Measurements from ENCODE around the gene CLDN3.
"Not testable (repeated sequence)": the region's sequence is repeated elsewhere in the genome, so short reads cannot be mapped to it uniquely, and the experiment has no call there.

Gene CLDN3

DNA sequence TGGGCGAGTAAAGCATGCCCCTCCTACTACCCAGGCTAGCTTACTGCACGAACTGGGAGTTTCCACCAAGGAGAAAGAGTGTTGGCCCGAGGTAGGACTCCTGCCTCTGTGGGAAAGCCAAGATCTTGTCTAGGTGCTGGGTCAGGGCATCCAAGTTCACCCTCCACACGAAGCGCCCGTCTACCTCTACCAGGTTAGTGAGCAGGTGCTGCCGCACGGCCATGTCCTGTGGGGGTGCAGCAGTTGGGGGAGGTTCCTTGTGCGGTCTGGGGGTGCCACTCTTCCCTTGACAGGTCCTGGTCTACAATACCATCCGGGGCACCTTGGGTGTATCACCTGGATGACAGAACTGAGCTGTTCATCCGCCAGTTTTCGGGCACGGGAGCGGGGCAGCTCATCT is 33.2 kb downstream of the CLDN3 start:
- DNase-seq (ENCODE audit: low read depth): no peak

DNA sequence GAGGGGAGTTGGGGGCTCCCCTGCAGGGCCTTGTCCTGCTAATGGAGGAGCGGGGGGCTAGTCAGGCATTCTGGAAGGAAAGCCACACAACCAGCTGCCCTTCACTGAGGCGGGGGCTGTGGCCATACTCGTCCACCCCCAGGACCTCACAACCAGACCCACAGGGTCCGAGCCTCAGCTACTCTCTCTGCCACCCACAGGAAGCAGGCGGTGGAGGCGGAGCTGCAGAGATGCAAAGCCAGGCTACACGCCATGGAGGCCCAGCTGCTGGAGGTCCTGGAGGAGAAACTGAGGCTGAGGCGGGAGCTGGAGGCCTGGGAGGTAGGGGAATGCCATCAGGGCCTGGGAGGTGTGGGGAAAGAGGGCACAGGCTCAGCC is 34.6 kb downstream of the CLDN3 start:
- no peak for DNase-seq (ENCODE audit: low read depth)

DNA sequence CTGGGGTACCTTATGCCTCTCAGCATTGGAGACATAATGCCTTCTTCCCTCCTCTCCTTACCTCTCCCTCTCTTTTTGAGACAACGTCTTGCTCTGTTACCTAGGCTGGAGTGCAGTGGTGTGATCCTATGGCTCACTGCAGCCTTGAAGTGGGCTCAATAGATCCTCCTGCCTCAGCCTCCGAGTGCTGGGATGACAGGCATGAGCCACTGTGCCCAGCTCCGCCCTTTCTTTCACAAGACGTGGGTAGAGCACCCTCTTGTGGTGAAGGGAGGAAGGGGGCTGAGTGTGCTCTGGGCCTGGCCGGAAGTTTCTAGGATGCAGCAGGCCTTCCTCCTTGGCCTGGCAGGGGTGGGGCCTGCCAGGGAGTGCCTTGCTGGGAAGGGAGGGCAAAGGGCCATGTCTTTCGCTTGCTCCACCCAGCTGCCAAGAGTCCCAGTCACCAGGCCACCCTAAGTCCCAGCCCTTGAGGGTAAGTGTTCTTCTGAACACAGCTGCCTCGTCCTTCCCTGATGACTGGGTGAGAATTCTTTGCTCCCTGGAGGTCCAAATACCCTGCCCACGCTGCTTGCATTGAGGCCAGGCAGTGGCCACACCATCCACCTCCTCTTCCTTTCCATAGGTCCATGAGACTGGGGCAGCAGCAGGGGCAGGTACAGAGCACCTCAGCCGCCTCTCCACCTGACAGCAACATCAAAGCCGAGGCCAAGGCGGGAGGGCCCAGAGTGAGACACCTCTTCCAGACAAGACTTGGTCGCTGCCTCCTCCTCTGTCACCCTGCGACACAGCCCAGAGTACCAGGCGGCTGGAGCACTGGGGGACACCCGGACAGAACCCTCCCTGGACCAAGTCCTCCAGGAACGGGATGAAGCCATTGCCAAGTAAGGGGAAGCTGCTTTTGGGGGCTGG is 35.2 kb downstream of the CLDN3 start:
- peak; percentile 75 for DNase-seq (ENCODE audit: low read depth)

DNA sequence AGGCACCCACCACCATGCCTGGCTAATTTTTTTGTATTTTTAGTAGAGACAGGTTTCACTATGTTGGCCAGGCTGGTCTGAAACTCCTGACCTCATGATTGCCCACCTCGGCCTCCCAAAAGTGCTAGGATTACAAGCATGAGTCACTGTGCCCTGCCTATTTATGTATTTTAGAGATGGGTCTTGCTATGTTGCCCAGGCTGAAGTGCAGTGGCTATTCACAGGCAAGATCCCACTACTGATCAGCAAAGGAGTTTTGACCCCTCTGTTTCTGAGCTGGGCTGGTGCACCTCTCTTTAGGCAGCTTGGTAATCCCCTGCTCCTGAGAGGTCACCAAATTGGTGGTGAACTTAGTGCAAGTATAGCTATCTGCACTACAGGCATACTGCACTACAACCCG is 37.7 kb downstream of the CLDN3 start:
- no peak for DNase-seq (ENCODE audit: low read depth)

DNA sequence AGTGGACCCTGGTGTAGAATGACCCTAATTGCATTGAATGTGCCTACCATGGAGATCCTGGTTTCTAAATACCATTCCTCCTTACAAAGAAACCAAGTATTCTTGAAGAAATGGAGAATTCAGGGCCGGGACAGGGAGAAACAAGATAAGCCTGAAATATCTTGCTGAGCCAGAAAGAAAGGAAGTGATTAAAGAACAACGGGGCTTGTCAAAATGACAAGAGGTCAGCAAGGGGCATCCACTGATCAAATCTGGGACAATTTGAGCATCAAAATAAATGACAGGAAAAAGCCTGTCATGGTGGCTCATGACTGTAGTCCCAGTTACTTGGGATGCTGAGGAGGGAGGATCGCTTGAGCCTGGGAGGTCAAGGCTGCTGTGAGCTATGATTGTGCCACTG is 39.6 kb downstream of the CLDN3 start:
- DNase-seq (ENCODE audit: low read depth): no peak

DNA sequence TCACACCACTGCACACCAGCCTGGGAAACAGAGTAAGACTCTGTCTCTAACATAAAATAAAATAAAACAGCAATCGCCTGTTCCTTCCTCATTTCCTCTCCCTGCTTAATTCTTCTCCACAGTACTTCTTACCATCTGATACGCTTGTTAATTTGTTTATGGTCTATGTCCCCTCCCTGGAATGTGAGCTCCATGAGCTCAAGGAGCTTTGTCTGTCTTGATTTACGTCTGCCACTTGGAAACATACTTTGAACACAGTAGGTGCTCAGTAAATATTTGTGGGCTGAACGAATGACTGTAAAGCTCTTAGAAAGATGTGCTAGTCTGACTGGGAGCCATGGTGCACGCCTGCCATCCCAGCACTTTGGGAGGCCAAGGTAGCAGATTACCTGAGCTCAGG is 41.5 kb downstream of the CLDN3 start:
- no peak for DNase-seq (ENCODE audit: low read depth)

- DNase-seq (ENCODE audit: low read depth): no peak
Measured at GRCh38 chr7:73727952-73728351, 42.1 kb downstream of the CLDN3 start.

GRCh38 chr7:73726083-73726466 is 44.0 kb downstream of the CLDN3 start:
- no peak for DNase-seq (ENCODE audit: low read depth)

DNA sequence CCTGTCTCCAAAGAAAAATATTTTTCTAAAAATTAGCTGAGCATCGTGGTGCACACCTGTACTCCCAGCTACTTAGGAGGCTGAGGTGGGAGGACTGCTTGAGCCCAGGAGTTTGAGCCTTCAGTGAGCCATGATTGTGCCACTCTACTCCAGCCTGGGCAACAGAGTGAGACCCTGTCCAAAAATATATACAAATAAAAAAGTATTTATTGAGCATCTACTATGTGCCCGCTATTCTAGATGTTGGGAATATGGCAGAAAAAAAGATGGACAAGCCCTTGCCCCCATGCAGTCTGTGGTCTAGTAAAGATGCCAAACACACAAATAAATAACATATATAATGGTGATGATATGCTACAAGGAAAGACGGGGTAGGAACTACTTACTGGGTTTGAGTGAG is 46.3 kb downstream of the CLDN3 start:
- DNase-seq (ENCODE audit: low read depth): no peak

- no peak for DNase-seq (ENCODE audit: low read depth)
Measured at GRCh38 chr7:73722785-73723184, 47.3 kb downstream of the CLDN3 start.

GRCh38 chr7:73722182-73722581 is 47.9 kb downstream of the CLDN3 start:
- DNase-seq (ENCODE audit: low read depth): not testable (repeated sequence)

DNA sequence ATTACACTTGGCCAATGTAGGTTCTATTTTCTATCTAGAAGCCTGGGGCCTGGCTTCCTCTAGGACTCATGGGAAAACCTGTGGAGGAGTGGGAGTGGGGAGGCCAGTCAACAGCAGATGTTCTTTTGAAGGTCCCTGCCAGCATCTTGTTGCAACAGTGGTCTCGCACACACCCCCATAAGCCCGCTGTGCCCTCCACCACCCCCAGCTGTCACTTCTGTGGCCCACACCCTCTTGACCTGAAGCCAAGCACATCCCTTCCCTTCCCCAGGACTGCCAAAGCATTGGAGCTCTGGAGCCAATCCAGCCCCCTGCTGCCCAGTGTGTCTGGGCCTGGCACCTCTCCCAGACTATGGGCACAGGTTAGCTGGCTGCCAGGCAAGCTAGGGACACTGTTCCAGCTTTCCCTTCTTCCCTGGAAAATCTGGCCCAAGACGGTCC is 48.7 kb downstream of the CLDN3 start:
- no peak for DNase-seq (ENCODE audit: low read depth)

DNA sequence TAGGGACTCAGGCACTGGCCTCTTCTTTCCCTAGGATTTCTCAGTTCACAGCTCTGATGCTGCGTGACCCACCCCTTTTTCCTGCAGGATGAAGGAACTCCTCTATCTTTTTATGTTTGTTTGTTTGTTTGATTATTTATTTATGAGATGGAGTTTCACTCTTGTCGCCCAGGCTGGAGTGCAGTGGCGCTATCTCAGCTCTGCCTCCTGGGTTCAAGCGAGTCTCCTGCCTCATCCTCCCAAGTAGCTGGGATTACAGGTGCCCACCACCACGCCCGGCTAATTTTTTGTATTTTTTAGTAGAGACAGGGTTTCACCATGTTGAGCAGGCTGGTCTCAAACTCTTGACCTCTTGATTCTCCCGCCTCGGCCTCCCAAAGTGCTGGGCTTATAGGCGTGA is 49.6 kb downstream of the CLDN3 start:
- DNase-seq (ENCODE audit: low read depth): not testable (repeated sequence)

DNA sequence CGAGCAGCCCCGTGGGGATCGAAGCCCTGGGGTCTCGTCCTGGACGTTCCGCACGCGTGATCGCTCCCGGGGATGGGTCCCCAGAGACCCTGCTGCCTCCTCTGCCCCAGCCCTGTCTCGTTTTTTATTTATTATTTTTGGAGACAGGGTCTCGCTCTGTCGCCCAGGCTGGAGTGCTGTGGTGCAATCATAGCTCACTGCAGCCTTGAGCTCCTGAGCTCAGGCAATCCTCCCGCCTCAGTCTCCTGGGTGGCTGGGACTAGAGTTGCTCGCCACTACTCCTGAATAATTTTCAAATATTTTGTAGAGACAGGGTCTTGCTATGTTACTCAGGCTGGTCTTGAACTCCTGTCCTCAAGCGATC is 50.3 kb downstream of the CLDN3 start:
- no peak for DNase-seq (ENCODE audit: low read depth)

Data from stimulated activated CD4-positive, alpha-beta T cell treated with anti-CD3 and anti-CD28 coated beads, Interleukin-2, amount 100 ng/mL, for 4 hours (primary cell).